PC-9 (cell line): Measurements from ENCODE around the gene SH3PXD2A. TPM values are rescaled to one million over a fixed set of nuclear protein-coding genes. Genes with fewer than 3 reads are reported as not detected.

Experiments used
- BruUV-seq: library from RNA; stranded (reverse); fragments of 400-500 nt; replicated peaks from 2 replicates; lab custom pipeline; 2021; lab: Mats Ljungman, UMichigan
- CTCF ChIA-PET: fragments of 300-600 bp; sonication (Branson Sonifier 250); formaldehyde crosslinking; loops from one replicate; lab custom pipeline; 2022; ENCODE audit warnings: antibody characterized with exemption; lab: Charles Lee
- POLR2A ChIA-PET: fragments of 300-600 bp; sonication (Branson Sonifier 250); formaldehyde crosslinking; loops from one replicate; lab custom pipeline; 2022; ENCODE audit warnings: antibody characterized with exemption; ENCODE audit not compliant: unreplicated experiment; lab: Charles Lee
- DNase-seq, 2 experiments: peaks; one replicate each; pipeline versions ENCODE4 v3.0.0 to v3.0.0-alpha.2; 2015 to 2022; ENCODE audit warnings: mixed read lengths in 1 of 2
- H2AFZ ChIP-seq: fragments of 200-600 bp; sonication (generic); 2 replicates; pipeline ENCODE4 v1.8.1; 2017; ENCODE audit warnings: antibody characterized with exemption
- H3F3A ChIP-seq: fragments of 200-600 bp; sonication (generic); 2 replicates; pipeline ENCODE4 v1.8.1; 2017; ENCODE audit warnings: antibody characterized with exemption, mild to moderate bottlenecking, low read depth; ENCODE audit not compliant: insufficient read depth
- H3K27ac ChIP-seq: fragments of 200-600 bp; sonication (generic); 2 replicates; pipeline ENCODE4 v1.6.1; 2016; ENCODE audit warnings: mixed run types
- H3K27me3 ChIP-seq: fragments of 200-600 bp; sonication (generic); 2 replicates; pipeline ENCODE4 v1.6.1; 2016; ENCODE audit warnings: low read depth, mixed run types; ENCODE audit not compliant: insufficient read depth
- H3K36me3 ChIP-seq: fragments of 200-600 bp; sonication (generic); 2 replicates; pipeline ENCODE4 v1.6.1; 2016; ENCODE audit warnings: low read depth, mixed run types
- H3K4me1 ChIP-seq: fragments of 200-600 bp; sonication (generic); replicated peaks from 2 replicates; pipeline ENCODE4 v1.6.1; 2016; ENCODE audit warnings: mixed run types; ENCODE audit not compliant: insufficient read depth
- H3K4me2 ChIP-seq: fragments of 200-600 bp; sonication (generic); 2 replicates; pipeline ENCODE4 v1.6.1; 2017; ENCODE audit warnings: mixed run types
- H3K4me3 ChIP-seq: fragments of 200-600 bp; sonication (generic); 2 replicates; pipeline ENCODE4 v1.6.1; 2016; ENCODE audit warnings: mixed run types
- H3K79me2 ChIP-seq: fragments of 200-600 bp; sonication (generic); 2 replicates; pipeline ENCODE4 v1.6.1; 2017; ENCODE audit warnings: low read depth, mixed run types
- H3K9me2 ChIP-seq: fragments of 200-600 bp; sonication (generic); 2 replicates; pipeline ENCODE4 v1.8.1; 2017; ENCODE audit warnings: mild to moderate bottlenecking; ENCODE audit not compliant: insufficient read depth
- H3K9me3 ChIP-seq: fragments of 200-600 bp; sonication (generic); 2 replicates; pipeline ENCODE4 v1.8.1; 2016; ENCODE audit warnings: low read depth; ENCODE audit not compliant: insufficient read depth
- H4K20me1 ChIP-seq: fragments of 200-600 bp; sonication (generic); 2 replicates; pipeline ENCODE4 v1.8.1; 2017; ENCODE audit not compliant: insufficient read depth
- EZH2 ChIP-seq: fragments of 200-600 bp; sonication (generic); IDR thresholded peaks from 2 replicates; pipeline ENCODE4 v1.8.0; 2017; ENCODE audit warnings: antibody characterized with exemption, low read depth
- intact Hi-C: fragments of 100-400 bp; cut with micrococcal nuclease; formaldehyde crosslinking; loops from one replicate; pipeline ENCODE4 v1.10.0; 2022; ENCODE audit not compliant: unreplicated experiment
- total RNA-seq: library from RNA; stranded (reverse); gene quantifications from 2 replicates; pipeline ENCODE4 v1.2.3, GENCODE V29; 2021
- TF ChIP-seq, protein P1 (sequence below): fragments of 200-600 bp; sonication (generic); conservative IDR thresholded peaks from 2 replicates; pipeline ENCODE4 v1.6.1; 2017; ENCODE audit warnings: mixed run types, antibody characterized with exemption, mild to moderate bottlenecking, moderate library complexity

The SH3PXD2A gene
- total RNA-seq, 1 experiment from 2014 or later, result 12.5 TPM

DNA sequence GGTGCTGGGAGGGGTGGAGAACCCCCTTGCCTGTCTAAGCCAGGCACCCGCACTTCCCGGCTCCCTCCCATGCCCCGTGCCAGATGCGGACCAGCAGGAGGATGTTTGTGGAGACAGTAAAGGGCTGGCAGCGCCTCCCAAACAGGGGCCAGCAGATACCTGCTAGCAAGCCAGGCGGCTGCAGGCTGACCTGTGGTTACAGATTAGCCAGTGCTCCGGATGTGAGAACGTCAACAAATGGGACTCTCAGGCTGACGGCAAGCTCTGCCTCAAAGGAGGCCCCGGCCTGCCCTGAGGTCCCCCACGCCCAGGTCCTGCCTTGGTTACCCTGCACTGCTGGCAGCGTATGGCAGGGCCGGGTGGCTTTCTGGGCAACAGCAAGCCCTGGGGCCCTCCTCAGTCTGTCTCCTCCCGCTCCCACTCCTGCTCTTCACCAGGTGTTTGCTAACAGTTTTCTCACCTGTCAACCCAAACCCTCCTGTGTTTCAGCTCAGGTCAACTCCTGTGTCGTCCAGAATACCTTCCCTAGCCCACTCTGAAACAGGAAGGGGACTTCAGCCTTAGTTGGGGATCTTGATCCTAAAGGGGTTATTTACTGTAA lies 276.5 kb downstream of the SH3PXD2A start:
- H3K27me3 ChIP-seq, result no peaks in the 10 kb centered on the region
- H3K36me3 ChIP-seq, result no peaks in the 10 kb centered on the region
- no peaks in the 10 kb centered on the region for H4K20me1 ChIP-seq
- no peaks in the 10 kb centered on the region for H3F3A ChIP-seq
- CTCF ChIA-PET, result no interaction called here
- intact Hi-C loops, result no loop called here
- no peaks in the 10 kb centered on the region for H3K9me2 ChIP-seq
- no peak overlapping the region for H3K4me3 ChIP-seq
- DNase-seq, result no peak
- no TSS peak for BruUV-seq
- no peak overlapping the region for H2AFZ ChIP-seq
- POLR2A ChIA-PET, result no interaction called here
- no peaks in the 10 kb centered on the region for H3K9me3 ChIP-seq
- H3K4me2 ChIP-seq, result no peak overlapping the region
- H3K27ac ChIP-seq, result no peak overlapping the region
- TF ChIP-seq EZH2, result no peak
- TF ChIP-seq, protein P1, sequence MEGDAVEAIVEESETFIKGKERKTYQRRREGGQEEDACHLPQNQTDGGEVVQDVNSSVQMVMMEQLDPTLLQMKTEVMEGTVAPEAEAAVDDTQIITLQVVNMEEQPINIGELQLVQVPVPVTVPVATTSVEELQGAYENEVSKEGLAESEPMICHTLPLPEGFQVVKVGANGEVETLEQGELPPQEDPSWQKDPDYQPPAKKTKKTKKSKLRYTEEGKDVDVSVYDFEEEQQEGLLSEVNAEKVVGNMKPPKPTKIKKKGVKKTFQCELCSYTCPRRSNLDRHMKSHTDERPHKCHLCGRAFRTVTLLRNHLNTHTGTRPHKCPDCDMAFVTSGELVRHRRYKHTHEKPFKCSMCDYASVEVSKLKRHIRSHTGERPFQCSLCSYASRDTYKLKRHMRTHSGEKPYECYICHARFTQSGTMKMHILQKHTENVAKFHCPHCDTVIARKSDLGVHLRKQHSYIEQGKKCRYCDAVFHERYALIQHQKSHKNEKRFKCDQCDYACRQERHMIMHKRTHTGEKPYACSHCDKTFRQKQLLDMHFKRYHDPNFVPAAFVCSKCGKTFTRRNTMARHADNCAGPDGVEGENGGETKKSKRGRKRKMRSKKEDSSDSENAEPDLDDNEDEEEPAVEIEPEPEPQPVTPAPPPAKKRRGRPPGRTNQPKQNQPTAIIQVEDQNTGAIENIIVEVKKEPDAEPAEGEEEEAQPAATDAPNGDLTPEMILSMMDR, result no peak
- no peaks in the 10 kb centered on the region for H3K4me1 ChIP-seq
- H3K79me2 ChIP-seq, result no peaks in the 10 kb centered on the region

DNA sequence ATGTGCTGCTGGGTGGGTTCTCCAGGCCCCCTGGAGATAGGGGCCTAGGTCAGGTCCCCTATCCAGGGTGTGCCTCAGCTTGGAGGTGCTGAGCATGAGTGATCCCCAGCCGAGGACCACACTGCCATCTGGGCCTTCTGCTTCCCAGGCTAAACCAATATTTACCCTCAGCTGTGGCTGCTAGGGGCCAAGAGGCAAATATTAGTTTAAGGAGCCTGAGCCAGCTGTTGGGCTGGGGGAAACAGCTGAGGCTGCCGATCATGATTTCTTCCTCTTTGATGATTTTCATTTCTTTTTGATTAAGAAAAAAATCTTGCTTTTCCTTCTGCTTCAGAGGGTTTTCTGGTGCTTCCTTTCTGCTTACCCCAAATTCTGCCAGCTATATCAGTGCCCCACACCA lies 278.5 kb downstream of the SH3PXD2A start:
- Histone ChIP-seq H3K9me2 (no peaks in the 10 kb centered on the region), H3K36me3 (no peaks in the 10 kb centered on the region), H4K20me1 (no peaks in the 10 kb centered on the region), H3K79me2 (no peaks in the 10 kb centered on the region), H3F3A (no peaks in the 10 kb centered on the region; the same call in 1 of the 2 replicates), H3K27ac (no peak overlapping the region), H3K27me3 (no peaks in the 10 kb centered on the region), H2AFZ (no peak overlapping the region), H3K9me3 (no peaks in the 10 kb centered on the region), H3K4me3 (no peak overlapping the region), H3K4me2 (no peak overlapping the region), H3K4me1 (peaks cover 4% of the 10 kb centered on the region; the same call in 1 of the 2 replicates)
- CTCF ChIA-PET, result no interaction called here
- TF ChIP-seq, protein P1, result no peak
- no peak for TF ChIP-seq EZH2
- POLR2A ChIA-PET, result no interaction called here
- intact Hi-C loops, result no loop called here
- no peak for DNase-seq
- no TSS peak for BruUV-seq

DNA sequence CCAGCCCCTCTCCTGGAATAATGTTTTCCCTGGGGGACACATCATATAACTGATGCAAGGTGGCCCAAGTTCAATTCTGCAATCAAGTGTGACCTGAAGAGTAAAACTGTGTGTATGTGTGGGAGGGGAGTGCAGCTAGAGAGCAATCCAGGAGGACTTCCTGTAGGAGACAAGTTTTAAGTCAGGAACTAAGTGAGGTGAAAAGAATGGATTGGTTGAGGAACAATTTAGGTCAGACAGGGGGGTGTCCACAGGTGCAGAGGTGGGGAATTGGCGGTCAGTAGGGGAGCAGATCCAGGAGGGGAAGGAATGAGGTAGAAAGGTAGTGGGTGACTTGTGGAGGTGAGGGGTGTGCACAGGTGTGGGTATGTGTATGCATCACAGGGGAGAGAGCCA lies 279.3 kb downstream of the SH3PXD2A start:
- no peaks in the 10 kb centered on the region for H4K20me1 ChIP-seq
- H3K4me2 ChIP-seq, result no peak overlapping the region
- H3K79me2 ChIP-seq, result no peaks in the 10 kb centered on the region
- DNase-seq, result no peak
- no peaks in the 10 kb centered on the region; the same call in 1 of the 2 replicates for H3F3A ChIP-seq
- H3K9me3 ChIP-seq, result no peaks in the 10 kb centered on the region
- no peaks in the 10 kb centered on the region for H3K36me3 ChIP-seq
- peaks cover 4% of the 10 kb centered on the region; the same call in 1 of the 2 replicates for H3K4me1 ChIP-seq
- ChIA-PET CTCF (no interaction called here), POLR2A (no interaction called here)
- H3K4me3 ChIP-seq, result no peak overlapping the region
- no peak overlapping the region for H3K27ac ChIP-seq
- TF ChIP-seq, protein P1, result no peak
- no peak overlapping the region for H2AFZ ChIP-seq
- H3K9me2 ChIP-seq, result no peaks in the 10 kb centered on the region
- H3K27me3 ChIP-seq, result no peaks in the 10 kb centered on the region
- intact Hi-C loops, result no loop called here
- BruUV-seq, result no TSS peak
